ENCODE data around the gene TMEM260. TPM values are rescaled to one million over a fixed set of nuclear protein-coding genes. Genes with fewer than 3 reads are reported as not detected.

TMEM260 gene
- total RNA-seq, 1 donor from 2014 or later = 19.7 TPM

DNA sequence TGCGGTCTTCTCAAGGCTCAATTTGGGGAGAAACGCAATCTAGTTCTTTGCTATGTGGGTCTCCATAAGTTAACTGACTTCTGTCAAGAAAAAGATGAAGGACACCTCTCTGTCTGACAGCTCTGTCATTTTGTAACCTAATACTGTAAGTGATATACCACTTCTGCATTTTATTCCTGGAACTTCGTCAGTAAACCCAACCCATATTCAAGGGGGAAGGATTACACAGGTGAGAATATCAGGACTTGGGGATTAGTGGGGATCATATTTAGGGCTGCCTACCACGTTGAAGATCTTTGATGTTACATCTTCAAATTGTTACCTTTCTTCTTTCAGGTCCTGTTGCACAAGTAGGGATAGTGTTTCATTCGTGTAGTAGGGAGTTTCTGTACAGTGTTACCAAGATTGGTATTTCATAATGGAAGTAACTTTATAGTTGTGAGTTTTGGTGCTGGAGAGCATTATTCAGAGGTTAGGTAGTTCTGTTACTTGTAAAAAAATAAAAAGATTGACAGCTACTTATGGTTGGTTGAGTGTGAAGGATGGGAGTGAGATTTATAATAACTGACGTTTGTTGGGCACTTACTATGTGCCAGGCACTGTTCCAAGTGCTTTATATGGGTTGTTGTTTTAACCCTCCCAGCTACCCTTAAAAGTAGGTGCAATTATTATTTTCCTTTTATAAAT lies 1.6 kb downstream of the TMEM260 start:
- Mint-ChIP-seq H3K4me3 (peak overlapping the region; percentile 95), H3K27me3 (ENCODE audit: low read depth) (peaks cover 6% of the 10 kb centered on the region), H3K27ac (ENCODE audit: unreplicated experiment) (no peak overlapping the region), H3K4me1 (peaks cover 22% of the 10 kb centered on the region), H3K36me3 (ENCODE audit: low read depth) (no peaks in the 10 kb centered on the region), H3K9me3 (no peaks in the 10 kb centered on the region)
- DNase-seq (ENCODE audit: low read depth, low spot score) = no peak
- TF ChIP-seq, protein P1, sequence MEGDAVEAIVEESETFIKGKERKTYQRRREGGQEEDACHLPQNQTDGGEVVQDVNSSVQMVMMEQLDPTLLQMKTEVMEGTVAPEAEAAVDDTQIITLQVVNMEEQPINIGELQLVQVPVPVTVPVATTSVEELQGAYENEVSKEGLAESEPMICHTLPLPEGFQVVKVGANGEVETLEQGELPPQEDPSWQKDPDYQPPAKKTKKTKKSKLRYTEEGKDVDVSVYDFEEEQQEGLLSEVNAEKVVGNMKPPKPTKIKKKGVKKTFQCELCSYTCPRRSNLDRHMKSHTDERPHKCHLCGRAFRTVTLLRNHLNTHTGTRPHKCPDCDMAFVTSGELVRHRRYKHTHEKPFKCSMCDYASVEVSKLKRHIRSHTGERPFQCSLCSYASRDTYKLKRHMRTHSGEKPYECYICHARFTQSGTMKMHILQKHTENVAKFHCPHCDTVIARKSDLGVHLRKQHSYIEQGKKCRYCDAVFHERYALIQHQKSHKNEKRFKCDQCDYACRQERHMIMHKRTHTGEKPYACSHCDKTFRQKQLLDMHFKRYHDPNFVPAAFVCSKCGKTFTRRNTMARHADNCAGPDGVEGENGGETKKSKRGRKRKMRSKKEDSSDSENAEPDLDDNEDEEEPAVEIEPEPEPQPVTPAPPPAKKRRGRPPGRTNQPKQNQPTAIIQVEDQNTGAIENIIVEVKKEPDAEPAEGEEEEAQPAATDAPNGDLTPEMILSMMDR (conservative IDR thresholded peaks at IDR 0.05) = no peak

DNA sequence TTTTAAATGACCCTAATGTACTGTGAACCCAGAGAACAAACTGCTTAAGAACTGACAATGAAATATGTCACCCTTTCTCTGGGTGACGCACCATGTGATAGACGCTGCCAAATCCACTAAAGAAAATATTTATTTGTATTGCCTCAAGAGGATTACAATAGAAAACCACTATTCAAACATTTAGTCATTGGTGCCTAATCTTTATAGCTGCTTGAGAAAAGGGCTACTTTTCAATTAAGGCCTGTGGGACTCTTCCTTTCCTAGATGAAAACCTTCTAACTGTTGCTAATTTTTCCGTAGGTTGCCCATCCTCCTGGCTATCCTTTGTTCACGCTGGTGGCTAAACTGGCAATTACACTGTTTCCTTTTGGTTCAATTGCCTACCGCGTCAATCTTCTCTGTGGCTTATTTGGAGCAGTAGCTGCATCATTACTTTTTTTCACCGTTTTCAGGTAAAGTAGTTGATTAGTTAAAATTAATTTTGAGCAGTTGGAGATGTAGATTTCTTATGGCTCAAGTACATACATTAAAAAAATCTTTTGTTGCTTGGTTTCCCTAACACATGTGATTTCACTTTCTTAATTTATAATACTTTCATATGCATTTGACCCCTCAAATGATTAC lies 6.0 kb downstream of the TMEM260 start:
- no peak overlapping the region for H3K27ac Mint-ChIP-seq (ENCODE audit: unreplicated experiment)
- no peak overlapping the region for H3K4me3 Mint-ChIP-seq
- TF ChIP-seq, protein P1 (conservative IDR thresholded peaks at IDR 0.05) = no peak
- no peak for DNase-seq (ENCODE audit: low read depth, low spot score)
- peaks cover 31% of the 10 kb centered on the region for H3K4me1 Mint-ChIP-seq
- no peaks in the 10 kb centered on the region for H3K9me3 Mint-ChIP-seq
- no peaks in the 10 kb centered on the region for H3K27me3 Mint-ChIP-seq (ENCODE audit: low read depth)
- no peaks in the 10 kb centered on the region for H3K36me3 Mint-ChIP-seq (ENCODE audit: low read depth)

DNA sequence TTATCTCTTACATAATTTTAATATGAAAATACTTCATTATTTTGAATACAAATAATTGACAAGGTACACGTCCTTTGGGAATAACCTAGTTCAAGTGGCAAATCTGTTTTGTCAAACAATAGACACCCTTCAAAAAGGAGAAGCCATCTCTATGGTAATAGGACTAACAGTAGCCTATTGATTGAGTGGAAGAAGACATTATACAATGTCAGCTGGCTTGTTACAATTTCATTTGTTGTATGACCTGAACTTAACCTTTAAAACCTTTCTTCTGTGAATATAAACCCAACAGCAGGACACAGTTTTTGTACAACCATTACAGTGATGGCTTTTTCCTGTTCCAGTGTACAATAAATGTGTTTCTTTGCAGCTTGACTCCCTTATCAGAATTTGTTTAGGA lies 8.1 kb downstream of the TMEM260 start:
- Mint-ChIP-seq H3K4me3 (no peak overlapping the region), H3K9me3 (no peaks in the 10 kb centered on the region), H3K27ac (ENCODE audit: unreplicated experiment) (no peak overlapping the region), H3K36me3 (ENCODE audit: low read depth) (no peaks in the 10 kb centered on the region), H3K4me1 (peaks cover 23% of the 10 kb centered on the region), H3K27me3 (ENCODE audit: low read depth) (no peaks in the 10 kb centered on the region)
- TF ChIP-seq, protein P1 (conservative IDR thresholded peaks at IDR 0.05) = no peak
- DNase-seq (ENCODE audit: low read depth, low spot score) = no peak

DNA sequence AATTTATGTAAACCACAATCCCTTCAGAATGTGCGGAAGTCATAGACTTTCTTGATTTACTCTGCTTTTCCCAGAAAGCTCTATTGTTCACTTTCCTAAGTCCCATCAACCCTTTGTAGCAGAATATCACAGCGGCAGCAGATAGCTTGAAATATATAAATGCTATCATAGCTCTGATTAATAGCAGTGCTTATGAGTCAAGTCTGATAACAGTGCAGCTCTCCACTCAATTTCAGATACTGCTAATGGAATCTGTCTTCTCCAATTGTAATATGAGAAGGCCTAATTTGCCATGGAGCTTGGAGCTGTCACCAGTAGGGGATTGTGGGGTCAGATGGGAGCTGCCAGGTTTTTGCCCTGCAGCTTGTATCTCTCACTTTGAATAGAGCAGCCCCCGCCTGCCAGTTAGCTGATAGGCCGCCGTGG lies 10.9 kb downstream of the TMEM260 start:
- Mint-ChIP-seq H3K9me3 (no peaks in the 10 kb centered on the region), H3K4me3 (no peak overlapping the region), H3K36me3 (ENCODE audit: low read depth) (no peaks in the 10 kb centered on the region), H3K27me3 (ENCODE audit: low read depth) (no peaks in the 10 kb centered on the region), H3K4me1 (peaks cover 18% of the 10 kb centered on the region), H3K27ac (ENCODE audit: unreplicated experiment) (no peak overlapping the region)
- peak; percentile 3 for DNase-seq (ENCODE audit: low read depth, low spot score)
- TF ChIP-seq, protein P1 (conservative IDR thresholded peaks at IDR 0.05) = no peak

DNA sequence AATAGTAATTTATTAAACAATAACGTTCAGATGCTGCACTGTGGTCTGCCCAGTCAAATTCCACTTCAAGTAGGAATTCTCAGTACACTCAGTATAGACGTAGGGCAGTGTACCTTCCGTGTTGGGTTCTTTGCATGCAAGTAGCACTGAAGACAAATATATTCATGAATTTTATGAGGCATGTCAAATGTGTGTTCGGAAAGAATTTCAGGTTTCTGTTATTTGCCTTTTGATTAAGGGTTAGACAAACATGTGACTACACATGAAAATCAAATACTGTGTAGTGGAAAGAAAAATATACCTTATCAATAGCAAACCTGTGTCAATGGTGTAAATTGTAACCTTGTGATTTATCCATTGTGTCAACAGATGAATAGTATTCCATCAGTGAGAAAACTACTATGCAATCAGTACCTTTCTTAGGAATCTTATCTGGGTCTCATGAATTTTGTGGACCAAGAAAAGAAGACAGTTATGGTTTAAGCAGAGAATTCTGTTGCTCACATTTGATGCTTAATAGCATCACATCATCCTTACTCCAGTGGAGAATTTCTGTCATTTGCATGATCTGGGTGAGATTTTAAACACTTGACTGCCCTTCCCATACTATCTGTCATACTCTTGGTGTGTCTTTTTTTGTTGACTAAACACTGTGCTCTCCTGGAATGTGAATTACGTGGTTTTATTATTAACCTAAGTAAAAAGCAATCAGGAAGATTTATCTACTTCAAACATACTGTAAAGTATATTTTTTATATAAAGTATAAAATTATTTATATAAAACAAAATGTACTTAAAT lies 13.3 kb downstream of the TMEM260 start:
- H3K4me3 Mint-ChIP-seq = no peak overlapping the region
- DNase-seq (ENCODE audit: low read depth, low spot score) = no peak
- H3K36me3 Mint-ChIP-seq (ENCODE audit: low read depth) = peaks cover 3% of the 10 kb centered on the region
- H3K27me3 Mint-ChIP-seq (ENCODE audit: low read depth) = no peaks in the 10 kb centered on the region
- H3K27ac Mint-ChIP-seq (ENCODE audit: unreplicated experiment) = no peak overlapping the region
- peaks cover 15% of the 10 kb centered on the region for H3K4me1 Mint-ChIP-seq
- no peaks in the 10 kb centered on the region for H3K9me3 Mint-ChIP-seq
- TF ChIP-seq, protein P1 (conservative IDR thresholded peaks at IDR 0.05) = no peak

Data from neural crest cell (in vitro differentiated cells).